ENCODE data around the gene PATL2.
A peak's percentile ranks its signal among the peaks of the same experiment; 100 is the strongest.

The PATL2 gene

DNA sequence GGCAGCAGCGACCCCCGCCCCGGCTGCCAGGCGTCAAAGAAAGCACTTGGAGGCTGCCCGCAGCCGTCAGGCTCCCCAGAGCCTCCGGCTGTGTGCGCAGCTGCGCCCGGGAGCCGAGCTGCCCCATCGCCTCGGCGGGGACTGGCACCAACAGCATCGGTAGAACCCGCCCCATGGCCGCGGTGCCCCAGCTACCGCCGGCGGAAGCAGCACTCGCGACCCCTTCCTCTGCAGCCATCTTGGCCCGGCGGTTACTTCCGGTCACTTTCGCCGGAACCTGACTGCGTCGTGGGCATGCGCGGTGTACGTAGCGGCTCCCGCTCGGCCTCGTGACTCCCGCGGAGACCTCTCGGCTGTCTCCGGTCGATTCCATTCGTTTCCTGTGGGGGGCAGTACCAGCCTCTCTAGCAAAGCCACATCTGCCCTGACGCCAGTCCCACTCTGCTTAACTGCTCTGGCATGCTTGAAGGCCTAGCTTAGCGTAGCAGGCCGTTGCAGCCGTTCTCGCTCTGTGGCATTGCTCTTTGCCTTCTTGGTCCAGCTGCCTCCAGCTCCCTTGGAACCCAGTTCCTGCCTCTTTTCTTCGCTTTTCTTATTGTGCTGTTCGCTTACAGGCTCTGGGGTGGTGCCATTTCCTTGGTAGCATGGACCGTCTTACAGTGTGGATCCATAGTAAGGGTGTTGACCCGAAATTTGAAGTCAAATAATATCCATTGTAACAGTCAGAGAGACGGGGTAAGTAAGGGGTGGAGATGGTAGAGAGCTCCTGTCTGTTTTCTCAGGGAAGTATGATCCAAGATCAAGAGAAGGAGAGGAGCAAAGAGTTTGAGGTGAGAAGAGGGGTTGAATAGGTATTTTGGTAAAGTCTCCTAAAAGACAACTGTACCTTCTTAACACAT is 47.5 kb downstream of the PATL2 start, which contains the start of gene SPG11:
Gene SPG11 (minus strand): TSS at position 253 of the 899 bp plus-strand sequence. CDS start 15 bp downstream, at position 238.
- no peaks in the 10 kb centered on the region for H3K9me3 ChIP-seq (ENCODE audit: control insufficient read depth, insufficient read depth, low read length)
- no peaks in the 10 kb centered on the region for H3K4me1 ChIP-seq (ENCODE audit: control insufficient read depth, insufficient read depth, low read length)
- no CpG with 5 or more reads among the region's 53 CpGs for WGBS (ENCODE audit: insufficient coverage, insufficient read length)
- no peak within 1 kb of the TSS for H3K27ac ChIP-seq (ENCODE audit: low read length)
- H3K4me3 ChIP-seq (ENCODE audit: low read length) = peak within 1 kb of the TSS; percentile 68
- no peaks in the 10 kb centered on the region for H3K36me3 ChIP-seq (ENCODE audit: control insufficient read depth, insufficient read depth, low read length)
- peak; percentile 98 for DNase-seq (ENCODE audit: low read depth, low spot score)
- no peaks in the 10 kb centered on the region for H3K27me3 ChIP-seq (ENCODE audit: control insufficient read depth, insufficient read depth, low read length)

- no peak overlapping the region for H3K27ac ChIP-seq (ENCODE audit: low read length)
- no peaks in the 10 kb centered on the region for H3K4me1 ChIP-seq (ENCODE audit: control insufficient read depth, insufficient read depth, low read length)
- H3K9me3 ChIP-seq (ENCODE audit: control insufficient read depth, insufficient read depth, low read length) = no peaks in the 10 kb centered on the region
- no CpG with 5 or more reads among the region's 34 CpGs for WGBS (ENCODE audit: insufficient coverage, insufficient read length)
- no peaks in the 10 kb centered on the region for H3K36me3 ChIP-seq (ENCODE audit: control insufficient read depth, insufficient read depth, low read length)
- H3K4me3 ChIP-seq (ENCODE audit: low read length) = peak overlapping the region; percentile 68
- no peak for DNase-seq (ENCODE audit: low read depth, low spot score)
- no peaks in the 10 kb centered on the region for H3K27me3 ChIP-seq (ENCODE audit: control insufficient read depth, insufficient read depth, low read length)
Observed at GRCh38 chr15:44662478-44663409, 48.4 kb downstream of the PATL2 start.

GRCh38 chr15:44661576-44661975 is 49.5 kb downstream of the PATL2 start:
- Histone ChIP-seq H3K9me3 (ENCODE audit: control insufficient read depth, insufficient read depth, low read length) (no peaks in the 10 kb centered on the region), H3K4me1 (ENCODE audit: control insufficient read depth, insufficient read depth, low read length) (no peaks in the 10 kb centered on the region), H3K27ac (ENCODE audit: low read length) (no peak overlapping the region), H3K27me3 (ENCODE audit: control insufficient read depth, insufficient read depth, low read length) (no peaks in the 10 kb centered on the region), H3K36me3 (ENCODE audit: control insufficient read depth, insufficient read depth, low read length) (no peaks in the 10 kb centered on the region), H3K4me3 (ENCODE audit: low read length) (no peak overlapping the region)
- DNase-seq (ENCODE audit: low read depth, low spot score) = no peak

DNA sequence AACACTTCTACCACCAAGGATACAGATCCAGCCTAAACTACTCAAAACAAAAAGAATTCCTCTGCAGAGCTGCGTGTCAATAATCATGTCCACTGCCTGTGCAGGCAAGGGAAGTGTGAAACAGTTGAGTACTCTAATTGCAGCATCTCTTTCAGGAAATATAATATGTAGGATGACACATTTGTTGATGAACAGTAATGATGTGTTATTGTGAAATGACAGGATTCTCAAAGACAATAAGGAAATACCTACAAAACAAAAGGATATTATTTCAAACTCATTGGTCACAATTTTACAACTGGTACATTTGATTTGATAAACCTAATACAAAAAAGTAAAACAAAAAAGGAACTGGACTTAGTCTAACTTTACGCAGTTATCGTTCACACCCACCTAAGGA is 52.1 kb downstream of the PATL2 start:
- no peaks in the 10 kb centered on the region for H3K4me1 ChIP-seq (ENCODE audit: control insufficient read depth, insufficient read depth, low read length)
- H3K27ac ChIP-seq (ENCODE audit: low read length) = no peak overlapping the region
- no peak overlapping the region for H3K4me3 ChIP-seq (ENCODE audit: low read length)
- no peak for DNase-seq (ENCODE audit: low read depth, low spot score)
- no peaks in the 10 kb centered on the region for H3K9me3 ChIP-seq (ENCODE audit: control insufficient read depth, insufficient read depth, low read length)
- no peaks in the 10 kb centered on the region for H3K27me3 ChIP-seq (ENCODE audit: control insufficient read depth, insufficient read depth, low read length)
- H3K36me3 ChIP-seq (ENCODE audit: control insufficient read depth, insufficient read depth, low read length) = no peaks in the 10 kb centered on the region
- WGBS (ENCODE audit: insufficient coverage, insufficient read length) = no CpG with 5 or more reads among the region's 3 CpGs

GRCh38 chr15:44657378-44657777 is 53.7 kb downstream of the PATL2 start:
- DNase-seq (ENCODE audit: low read depth, low spot score) = no peak
- Histone ChIP-seq H3K27ac (ENCODE audit: low read length) (no peak overlapping the region), H3K4me1 (ENCODE audit: control insufficient read depth, insufficient read depth, low read length) (no peaks in the 10 kb centered on the region), H3K27me3 (ENCODE audit: control insufficient read depth, insufficient read depth, low read length) (no peaks in the 10 kb centered on the region), H3K9me3 (ENCODE audit: control insufficient read depth, insufficient read depth, low read length) (no peaks in the 10 kb centered on the region), H3K36me3 (ENCODE audit: control insufficient read depth, insufficient read depth, low read length) (no peaks in the 10 kb centered on the region), H3K4me3 (ENCODE audit: low read length) (no peak overlapping the region)

DNA sequence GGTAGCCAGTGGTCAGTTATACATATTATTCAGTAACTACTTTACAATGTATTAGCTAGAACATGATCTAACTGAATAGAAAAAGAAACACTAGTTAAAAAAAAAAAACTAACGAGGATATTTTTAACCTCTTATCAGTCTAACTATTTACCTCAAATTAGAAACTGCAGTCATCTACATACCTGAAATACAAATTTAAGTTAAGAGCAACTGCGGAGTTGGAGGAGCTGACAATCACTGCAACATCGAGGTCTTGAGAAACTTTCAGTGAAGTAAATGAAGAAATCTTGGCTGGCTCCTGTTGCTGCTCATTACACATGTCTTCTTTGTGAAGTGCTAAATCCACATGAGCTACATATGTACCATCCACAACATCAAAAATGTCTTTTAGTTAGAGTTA is 54.2 kb downstream of the PATL2 start:
- no CpG with 5 or more reads among the region's 3 CpGs for WGBS (ENCODE audit: insufficient coverage, insufficient read length)
- Histone ChIP-seq H3K4me1 (ENCODE audit: control insufficient read depth, insufficient read depth, low read length) (no peaks in the 10 kb centered on the region), H3K27ac (ENCODE audit: low read length) (no peak overlapping the region), H3K27me3 (ENCODE audit: control insufficient read depth, insufficient read depth, low read length) (no peaks in the 10 kb centered on the region), H3K4me3 (ENCODE audit: low read length) (no peak overlapping the region), H3K9me3 (ENCODE audit: control insufficient read depth, insufficient read depth, low read length) (no peaks in the 10 kb centered on the region), H3K36me3 (ENCODE audit: control insufficient read depth, insufficient read depth, low read length) (no peaks in the 10 kb centered on the region)
- DNase-seq (ENCODE audit: low read depth, low spot score) = no peak

- Histone ChIP-seq H3K9me3 (ENCODE audit: control insufficient read depth, insufficient read depth, low read length) (no peaks in the 10 kb centered on the region), H3K4me3 (ENCODE audit: low read length) (no peak overlapping the region), H3K36me3 (ENCODE audit: control insufficient read depth, insufficient read depth, low read length) (peaks cover 3% of the 10 kb centered on the region; the same call in 1 of the 2 replicates), H3K27ac (ENCODE audit: low read length) (no peak overlapping the region), H3K4me1 (ENCODE audit: control insufficient read depth, insufficient read depth, low read length) (no peaks in the 10 kb centered on the region), H3K27me3 (ENCODE audit: control insufficient read depth, insufficient read depth, low read length) (no peaks in the 10 kb centered on the region)
- no CpG with 5 or more reads among the region's 1 CpG for WGBS (ENCODE audit: insufficient coverage, insufficient read length)
- DNase-seq (ENCODE audit: low read depth, low spot score) = no peak
Observed at GRCh38 chr15:44656298-44656697, 54.8 kb downstream of the PATL2 start.

- no peaks in the 10 kb centered on the region for H3K9me3 ChIP-seq (ENCODE audit: control insufficient read depth, insufficient read depth, low read length)
- H3K27me3 ChIP-seq (ENCODE audit: control insufficient read depth, insufficient read depth, low read length) = no peaks in the 10 kb centered on the region
- no peak for DNase-seq (ENCODE audit: low read depth, low spot score)
- H3K4me1 ChIP-seq (ENCODE audit: control insufficient read depth, insufficient read depth, low read length) = no peaks in the 10 kb centered on the region
- no peak overlapping the region for H3K4me3 ChIP-seq (ENCODE audit: low read length)
- peaks cover 4% of the 10 kb centered on the region; the same call in 1 of the 2 replicates for H3K36me3 ChIP-seq (ENCODE audit: control insufficient read depth, insufficient read depth, low read length)
- no peak overlapping the region for H3K27ac ChIP-seq (ENCODE audit: low read length)
- no CpG with 5 or more reads among the region's 6 CpGs for WGBS (ENCODE audit: insufficient coverage, insufficient read length)
Observed at GRCh38 chr15:44654858-44655257, 56.3 kb downstream of the PATL2 start.

DNA sequence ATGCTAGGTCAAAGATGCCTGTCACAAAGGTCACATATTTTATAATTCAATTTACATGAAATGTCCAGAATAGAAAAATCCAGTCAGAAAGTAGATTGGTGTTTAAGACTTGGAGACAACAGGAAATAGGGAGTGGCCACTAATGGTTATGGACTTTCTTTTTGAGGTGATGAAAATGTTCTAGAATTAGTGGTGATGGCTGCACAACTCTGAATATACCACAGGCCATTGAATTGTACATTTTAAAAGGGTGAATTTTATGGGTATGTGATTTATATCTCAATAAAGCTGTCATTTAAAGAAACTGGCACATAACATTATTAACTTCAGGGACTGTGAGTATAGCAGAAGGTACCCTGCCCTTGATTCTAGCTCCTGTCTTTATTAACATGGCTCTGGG is 63.5 kb downstream of the PATL2 start:
- no peak for DNase-seq (ENCODE audit: low read depth, low spot score)
- no peak overlapping the region for H3K27ac ChIP-seq (ENCODE audit: low read length)
- no peaks in the 10 kb centered on the region for H3K27me3 ChIP-seq (ENCODE audit: control insufficient read depth, insufficient read depth, low read length)
- H3K4me3 ChIP-seq (ENCODE audit: low read length) = no peak overlapping the region
- H3K36me3 ChIP-seq (ENCODE audit: control insufficient read depth, insufficient read depth, low read length) = peaks cover 7% of the 10 kb centered on the region; the same call in 1 of the 2 replicates
- H3K9me3 ChIP-seq (ENCODE audit: control insufficient read depth, insufficient read depth, low read length) = no peaks in the 10 kb centered on the region
- no peaks in the 10 kb centered on the region for H3K4me1 ChIP-seq (ENCODE audit: control insufficient read depth, insufficient read depth, low read length)

- no peaks in the 10 kb centered on the region for H3K4me1 ChIP-seq (ENCODE audit: control insufficient read depth, insufficient read depth, low read length)
- no peak overlapping the region for H3K4me3 ChIP-seq (ENCODE audit: low read length)
- H3K27ac ChIP-seq (ENCODE audit: low read length) = no peak overlapping the region
- no peak for DNase-seq (ENCODE audit: low read depth, low spot score)
- H3K9me3 ChIP-seq (ENCODE audit: control insufficient read depth, insufficient read depth, low read length) = no peaks in the 10 kb centered on the region
- H3K36me3 ChIP-seq (ENCODE audit: control insufficient read depth, insufficient read depth, low read length) = peaks cover 7% of the 10 kb centered on the region; the same call in 1 of the 2 replicates
- H3K27me3 ChIP-seq (ENCODE audit: control insufficient read depth, insufficient read depth, low read length) = no peaks in the 10 kb centered on the region
- no CpG with 5 or more reads among the region's 1 CpG for WGBS (ENCODE audit: insufficient coverage, insufficient read length)
Observed at GRCh38 chr15:44647036-44647435, 64.1 kb downstream of the PATL2 start.

All from iPS DF 6.9 (cell line).